ENCODE measurements around the gene TRIM63.
"Not testable (repeated sequence)": the region's sequence is repeated elsewhere in the genome, so short reads cannot be mapped to it uniquely, and the experiment has no call there.

TRIM63 gene

DNA sequence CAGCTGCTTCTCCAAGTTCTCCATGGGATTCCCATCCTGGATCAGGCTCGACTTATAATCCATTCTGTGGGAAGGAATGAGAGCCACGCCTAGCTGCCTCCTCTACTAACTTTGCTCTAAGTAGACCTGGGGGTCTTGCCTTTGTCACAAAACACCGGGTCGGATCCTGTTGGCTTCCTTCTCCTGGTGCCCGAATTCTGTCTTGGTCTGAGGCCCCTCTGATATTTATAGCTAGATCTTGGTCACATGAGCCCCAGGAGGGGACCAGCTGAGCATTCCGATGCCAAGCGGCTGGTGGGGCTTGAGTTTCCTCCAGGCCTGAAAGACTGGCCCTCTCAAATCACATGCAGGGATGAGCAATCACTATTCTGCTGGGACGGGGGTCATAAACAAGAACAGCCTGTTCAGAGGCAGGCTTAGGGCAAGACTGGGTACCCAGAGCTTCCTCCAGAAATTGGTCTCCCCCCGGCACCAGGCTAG lies at the start of gene TRIM63:
TRIM63 (minus strand) TSS at position 199 of the 480 bp plus-strand sequence; CDS start at position 63, 136 bp downstream.
- no peak for DNase-seq (ENCODE audit: low read depth in 2 of 2)

DNA sequence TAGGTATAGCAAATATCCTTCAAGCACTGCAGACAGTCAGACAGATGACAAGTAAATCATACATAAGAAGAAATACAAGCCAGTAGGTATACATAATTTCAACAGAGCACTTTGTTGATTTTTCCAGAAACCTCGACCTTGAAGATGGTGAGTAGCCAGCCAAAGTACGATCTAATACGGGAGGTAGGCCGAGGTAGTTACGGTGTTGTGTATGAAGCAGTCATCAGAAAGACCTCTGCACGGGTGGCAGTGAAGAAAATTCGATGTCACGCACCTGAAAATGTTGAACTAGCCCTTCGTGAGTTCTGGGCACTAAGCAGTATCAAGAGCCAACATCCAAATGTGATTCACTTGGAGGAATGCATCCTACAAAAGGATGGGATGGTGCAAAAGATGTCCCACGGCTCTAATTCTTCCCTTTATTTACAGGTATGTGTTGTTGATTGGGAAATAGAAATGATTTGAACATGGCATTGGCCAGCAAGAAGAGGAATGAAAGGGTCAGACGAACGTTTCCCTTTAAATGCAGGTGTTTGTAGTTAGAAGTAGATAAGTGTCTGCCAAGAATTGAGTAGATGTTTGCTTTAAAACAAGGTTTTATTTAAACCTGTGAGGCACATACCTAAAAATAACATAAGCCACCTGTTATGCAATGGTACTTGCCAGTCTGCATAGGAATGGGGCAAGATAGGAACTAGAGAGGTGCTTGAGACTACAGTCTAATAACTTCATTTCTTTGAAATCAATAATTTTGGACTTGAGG lies 46.9 kb upstream of the TRIM63 start:
- DNase-seq (ENCODE audit: low read depth in 2 of 2) = no peak

DNA sequence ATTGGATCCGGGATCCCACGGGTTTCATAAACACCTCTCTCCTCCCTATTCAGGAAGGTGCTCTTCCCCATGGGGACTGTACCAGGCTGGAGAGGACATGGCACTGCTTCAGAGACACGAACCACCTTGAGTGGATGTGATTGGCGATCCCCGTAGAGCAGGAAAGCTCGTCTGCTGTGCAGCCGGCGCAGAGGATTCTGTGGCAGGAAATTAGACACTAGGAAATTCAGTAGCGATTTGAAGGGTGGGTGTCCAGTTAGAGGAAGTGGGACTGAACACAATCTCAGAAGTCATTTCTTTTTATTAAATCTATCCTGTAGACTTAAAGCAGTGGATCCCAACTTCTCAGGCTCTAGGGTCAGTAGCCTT lies 45.0 kb upstream of the TRIM63 start:
- no peak for DNase-seq (ENCODE audit: low read depth in 2 of 2)

DNA sequence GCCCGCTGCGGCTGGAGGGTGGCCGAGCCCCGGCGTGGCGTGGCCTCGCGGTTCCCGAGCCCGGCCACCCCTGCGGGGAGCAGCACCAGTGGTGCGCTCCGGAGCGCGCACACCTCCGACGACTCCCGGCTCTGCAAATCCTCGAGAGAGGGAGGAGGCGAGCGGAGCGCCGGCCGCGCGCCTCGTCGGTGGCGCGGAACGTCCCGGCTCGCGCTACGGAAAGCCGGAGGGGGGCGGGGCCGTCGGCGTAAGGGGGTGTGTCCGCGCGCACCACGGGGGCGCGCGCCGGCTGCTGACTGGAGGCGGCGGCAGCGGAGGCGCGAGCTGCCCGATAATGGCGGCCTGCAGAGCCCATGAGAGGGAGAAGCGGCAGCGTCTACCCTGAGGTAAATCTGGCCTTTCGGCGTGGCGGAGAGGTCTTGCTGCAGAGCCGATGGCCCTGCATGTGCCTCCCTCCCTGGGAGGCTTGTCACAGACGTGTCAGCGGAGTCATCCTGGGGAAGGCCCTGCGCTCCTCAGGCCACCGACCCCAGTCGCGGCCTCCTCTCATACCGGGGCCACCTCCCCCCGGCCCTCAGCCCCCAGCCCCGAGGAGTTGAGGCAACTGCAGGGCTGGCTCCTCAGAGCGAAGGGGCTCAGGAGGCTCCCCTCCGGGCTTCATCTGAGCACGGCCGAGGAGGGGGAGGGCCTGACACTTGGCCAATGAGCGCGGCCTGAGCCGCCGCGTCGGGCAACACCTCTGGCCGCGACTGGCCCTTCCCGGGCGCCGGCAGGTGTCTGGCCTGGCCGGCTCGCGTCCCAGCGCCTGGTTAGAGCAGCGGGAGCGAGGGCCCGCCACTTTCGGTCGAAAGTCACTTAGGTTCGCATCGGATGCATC lies 44.3 kb upstream of the TRIM63 start, which contains the start of gene PDIK1L:
PDIK1L (plus strand) TSS at position 295 of the 877 bp plus-strand sequence. CDS start 2,485 bp downstream, outside the sequence.
- DNase-seq (ENCODE audit: low read depth in 2 of 2) = peak; percentile 91 to 92

DNA sequence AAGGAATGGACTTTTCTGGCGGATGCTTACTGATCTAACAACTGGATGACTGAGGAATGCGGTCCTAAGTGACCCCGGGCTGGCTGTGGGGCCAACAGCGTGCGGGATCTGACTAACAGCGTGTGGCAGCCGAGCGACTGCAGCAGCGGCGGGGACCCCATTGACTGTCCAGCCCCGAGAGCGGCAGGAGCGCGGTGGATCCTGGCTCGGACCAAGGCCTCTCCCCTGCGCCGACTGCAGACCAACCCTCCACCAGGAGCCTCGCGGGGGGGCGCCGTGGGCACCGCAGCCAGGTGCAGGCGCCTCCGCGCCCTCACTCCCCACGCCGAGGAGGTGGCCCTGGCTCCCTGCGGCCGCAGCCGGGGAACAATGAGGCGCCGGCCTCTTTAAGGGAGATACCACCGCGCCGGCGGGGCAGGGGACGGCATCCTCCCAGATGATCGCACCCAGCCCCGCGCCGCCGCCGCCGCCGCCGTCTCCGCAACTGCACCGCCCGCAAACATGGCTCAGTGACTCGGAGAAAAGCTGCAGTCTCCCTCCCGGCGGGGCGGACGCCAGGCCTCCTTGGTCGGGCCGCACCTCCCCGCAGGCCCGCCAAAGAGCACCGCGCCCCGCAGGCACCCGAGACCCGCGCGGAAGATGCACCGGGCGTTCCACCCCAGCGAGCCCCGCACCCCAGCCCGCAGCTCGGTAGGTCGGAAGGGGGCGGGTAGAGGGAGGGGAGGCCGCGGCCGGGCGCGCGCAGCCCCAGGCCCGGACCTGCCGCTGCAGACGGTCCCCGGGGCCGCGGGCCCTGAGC lies 43.5 kb upstream of the TRIM63 start:
- DNase-seq (ENCODE audit: low read depth in 2 of 2) = peak; percentile 52 to 58

DNA sequence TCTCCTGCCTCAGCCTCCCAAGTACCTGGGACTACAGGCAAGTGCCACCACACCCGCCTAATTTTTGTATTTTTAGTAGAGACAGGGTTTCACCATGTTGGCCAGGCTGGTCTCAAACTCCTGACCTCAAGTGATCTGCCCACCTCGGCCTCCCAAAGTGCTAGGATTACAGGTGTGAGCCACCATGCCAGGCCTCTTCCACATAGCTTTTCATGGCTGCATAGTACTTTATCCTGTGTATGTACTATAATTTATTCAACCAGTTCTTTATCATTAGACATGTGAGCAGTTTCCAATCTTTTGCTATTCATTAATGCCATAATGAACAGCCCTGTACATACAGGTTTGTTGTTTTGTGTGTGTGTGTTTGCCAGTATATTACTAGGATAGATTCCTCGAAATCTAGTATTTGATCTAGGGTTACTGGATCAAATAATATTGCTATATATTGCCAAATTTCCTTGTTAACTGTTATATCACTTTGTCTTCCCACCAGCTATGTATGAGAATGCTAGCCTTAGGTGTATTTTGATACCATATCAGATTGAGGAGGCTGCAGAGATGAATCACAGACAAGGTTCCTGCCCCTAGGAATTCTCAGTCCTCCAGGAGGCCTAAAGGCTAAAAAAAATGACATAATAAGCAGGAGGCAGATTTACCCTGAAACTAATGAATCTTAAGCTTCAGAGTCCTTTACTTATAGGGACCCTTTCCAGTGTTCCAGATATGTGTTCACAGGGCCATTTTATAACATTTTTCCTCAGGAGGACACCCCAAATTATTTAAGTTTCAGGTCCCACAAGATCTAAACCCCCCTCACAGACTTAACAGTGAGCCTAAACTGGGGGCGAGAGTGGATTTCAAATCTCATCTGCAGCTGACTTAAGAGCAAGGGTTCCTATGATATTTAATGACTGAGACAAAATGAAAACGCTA lies 42.1 kb upstream of the TRIM63 start:
- DNase-seq (ENCODE audit: low read depth in 2 of 2) = no peak

DNA sequence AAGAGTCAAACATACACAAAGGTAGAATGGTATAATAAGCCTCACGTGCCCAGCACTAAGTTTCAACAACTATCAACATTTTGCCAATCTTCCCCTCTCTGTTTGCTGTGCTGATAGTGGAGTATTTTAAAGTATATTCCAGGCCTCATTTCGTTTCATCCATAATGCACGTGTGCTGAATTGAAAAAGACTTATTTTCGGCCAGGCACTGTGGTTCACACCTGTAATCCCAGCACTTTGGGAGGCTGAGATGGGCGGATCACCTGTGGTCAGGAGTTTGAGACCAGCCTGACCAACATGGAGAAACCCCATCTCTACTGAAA lies 37.8 kb upstream of the TRIM63 start:
- not testable (repeated sequence) for DNase-seq (ENCODE audit: low read depth in 2 of 2)

DNA sequence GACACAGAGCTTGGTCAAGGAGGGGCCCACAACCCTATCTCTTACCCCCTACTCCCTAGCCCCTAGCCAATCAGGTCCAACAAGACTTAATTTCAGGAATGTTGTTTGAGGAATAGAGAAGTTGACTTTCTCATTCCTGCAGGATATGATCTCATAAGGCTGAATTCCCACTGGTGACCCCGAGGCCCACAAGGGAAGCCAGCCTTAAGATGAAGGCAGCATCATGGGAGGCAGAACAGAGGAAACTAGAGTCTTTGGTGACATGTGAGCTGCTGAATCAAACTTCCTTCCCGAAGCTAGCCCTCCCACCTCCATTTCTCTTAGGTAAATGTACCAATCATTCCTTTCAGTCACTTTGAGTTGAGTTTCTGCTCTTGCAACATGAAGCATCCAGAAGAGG lies 35.1 kb upstream of the TRIM63 start:
- no peak for DNase-seq (ENCODE audit: low read depth in 2 of 2)

DNA sequence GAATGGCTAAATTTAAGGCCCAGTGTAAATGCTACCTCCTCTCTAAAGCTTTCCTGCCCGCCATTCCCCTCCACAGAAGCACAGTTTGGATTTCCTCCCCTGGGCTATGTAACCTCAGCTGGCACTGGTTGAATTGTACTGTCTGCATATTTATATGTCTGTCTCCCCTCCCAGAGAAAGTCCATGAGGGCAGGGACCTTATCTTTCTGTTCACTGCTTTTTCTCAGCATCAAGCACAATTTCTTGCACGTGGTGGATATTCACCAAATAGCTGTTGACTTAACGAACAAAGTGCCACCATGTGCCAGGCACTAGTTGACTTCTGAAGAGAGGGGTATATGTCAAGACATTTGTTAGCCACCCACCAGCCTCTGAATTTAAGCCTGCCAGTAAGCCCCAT lies 34.7 kb upstream of the TRIM63 start:
- DNase-seq (ENCODE audit: low read depth in 2 of 2) = no peak

DNA sequence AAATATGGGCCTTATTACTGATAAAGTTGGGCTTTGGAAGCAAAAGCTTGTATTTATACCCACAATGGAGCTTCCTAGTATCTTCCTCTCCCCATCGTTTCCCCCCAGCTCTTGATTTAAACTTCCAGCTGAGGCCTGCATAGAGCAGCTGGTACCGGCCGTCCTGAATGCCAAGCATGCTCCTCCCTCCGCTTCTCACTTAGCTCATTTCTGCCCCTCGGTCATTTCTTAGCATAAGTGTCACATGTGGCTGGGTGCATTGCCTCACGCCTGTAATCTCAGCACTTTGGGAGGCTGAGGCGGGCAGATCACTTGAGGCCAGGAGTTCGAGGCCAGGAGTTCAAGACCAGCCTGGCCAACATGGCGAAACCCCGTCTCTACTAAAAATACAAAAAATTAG lies 32.8 kb upstream of the TRIM63 start:
- not testable (repeated sequence) for DNase-seq (ENCODE audit: low read depth in 2 of 2)

DNA sequence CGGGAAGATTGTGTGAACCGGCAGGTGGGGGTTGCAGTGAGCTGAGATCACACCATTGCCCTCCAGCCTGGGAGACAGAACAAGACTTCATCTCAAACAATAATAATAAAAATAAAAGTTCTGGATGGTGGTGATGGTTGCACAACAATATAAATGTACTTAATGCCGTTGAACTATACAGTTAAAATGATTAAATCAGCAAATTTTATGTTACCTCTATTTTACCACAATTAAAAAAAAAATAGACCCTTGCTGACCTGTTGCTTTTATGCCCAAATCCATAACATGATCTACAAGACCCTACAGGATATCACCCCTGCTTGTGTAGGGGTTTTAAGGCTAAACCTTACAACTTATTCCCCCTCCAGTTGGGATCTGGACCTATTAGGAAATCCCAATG lies 32.4 kb upstream of the TRIM63 start:
- no peak for DNase-seq (ENCODE audit: low read depth in 2 of 2)

DNA sequence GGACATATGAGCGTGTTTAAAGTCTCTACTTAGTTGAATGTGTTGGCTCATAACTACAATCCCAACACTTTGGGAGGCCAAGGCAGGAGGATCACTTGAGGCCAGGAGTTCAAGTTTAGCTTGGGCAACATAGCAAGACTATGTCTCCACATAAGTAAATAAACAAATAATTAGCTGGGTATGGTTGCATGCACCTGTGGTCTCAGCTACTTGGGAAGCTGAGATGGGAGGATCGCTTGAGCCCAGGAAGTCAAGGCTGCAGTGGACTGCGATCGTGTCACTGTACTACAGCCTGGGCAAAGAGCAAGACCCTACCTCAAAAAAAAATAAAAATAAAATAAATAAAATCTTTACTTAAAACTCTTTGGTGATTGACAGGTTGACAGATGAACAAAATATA lies 31.2 kb upstream of the TRIM63 start:
- no peak for DNase-seq (ENCODE audit: low read depth in 2 of 2)

DNA sequence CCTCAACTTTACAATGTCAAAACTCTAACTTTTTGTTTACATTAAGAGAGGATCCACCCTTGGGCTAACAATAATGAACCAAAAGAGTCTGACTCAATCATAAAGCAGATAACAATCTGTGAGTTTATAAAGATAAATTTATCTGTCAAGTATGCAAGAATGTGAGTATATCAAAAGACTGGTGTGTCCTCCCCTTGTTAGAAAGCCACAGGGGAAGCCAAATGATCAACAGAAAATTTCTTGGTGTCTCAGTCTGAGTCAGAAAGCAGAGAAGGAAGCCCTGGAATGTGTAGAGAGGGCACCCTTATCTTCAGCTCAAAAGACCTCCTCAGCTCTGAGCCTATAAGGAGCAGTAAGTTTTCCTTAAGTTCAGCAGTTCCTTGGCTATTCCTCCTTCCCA lies 30.3 kb upstream of the TRIM63 start:
- DNase-seq (ENCODE audit: low read depth in 2 of 2) = no peak

DNA sequence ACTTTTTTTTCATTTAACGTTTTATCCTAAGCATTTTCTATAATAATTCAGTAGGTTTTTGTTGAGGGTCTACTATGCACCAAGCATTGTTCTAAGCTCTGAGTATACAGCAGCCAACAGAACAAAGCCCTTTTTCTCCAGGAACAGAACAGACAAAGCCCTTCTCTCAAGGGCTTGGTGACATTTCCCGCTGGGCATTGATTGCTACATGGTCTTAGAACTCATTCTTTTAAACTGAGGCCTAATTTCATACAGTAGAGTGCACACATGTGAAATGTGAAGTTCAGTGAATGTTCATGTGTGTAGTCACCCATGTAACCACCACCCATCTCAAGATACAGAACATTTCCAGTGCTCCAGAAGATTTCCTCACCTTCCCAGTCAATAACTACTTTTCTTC lies 29.0 kb upstream of the TRIM63 start:
- no peak for DNase-seq (ENCODE audit: low read depth in 2 of 2)

DNA sequence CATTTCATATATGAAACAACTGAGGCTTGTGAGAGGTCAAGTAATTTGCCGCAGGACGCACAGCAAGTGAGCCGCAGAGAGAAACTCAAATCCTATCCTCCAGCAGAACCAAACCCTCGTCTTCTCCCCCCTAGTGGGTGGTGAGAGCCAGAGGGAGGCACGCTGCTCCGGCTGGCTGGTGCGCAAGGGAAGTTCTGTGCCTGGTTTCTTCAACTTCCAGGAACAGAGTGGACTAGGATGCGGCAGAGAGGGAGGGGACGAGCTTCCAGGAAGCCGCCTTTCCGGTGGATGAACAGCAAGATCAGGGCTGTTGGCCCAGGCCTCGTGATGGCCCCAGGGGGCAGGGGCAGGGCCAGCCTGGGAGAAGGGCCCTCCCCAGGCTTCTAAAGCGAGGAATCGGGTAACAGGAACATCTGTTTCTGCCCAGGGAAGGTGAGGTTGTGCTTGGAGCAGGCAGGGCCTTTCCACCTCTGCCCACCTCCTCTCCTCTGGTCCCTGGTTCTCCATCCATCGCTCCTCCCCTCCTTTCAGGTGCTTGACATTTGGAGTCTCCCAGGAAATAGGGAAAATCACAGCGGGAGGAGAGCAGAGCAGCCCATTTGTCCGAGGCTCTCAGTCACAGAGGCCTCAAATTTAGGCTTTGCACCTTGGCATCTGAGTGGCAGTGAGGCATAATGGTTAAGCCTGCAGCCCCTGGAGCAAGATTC lies 27.4 kb upstream of the TRIM63 start:
- no peak for DNase-seq (ENCODE audit: low read depth in 2 of 2)

DNA sequence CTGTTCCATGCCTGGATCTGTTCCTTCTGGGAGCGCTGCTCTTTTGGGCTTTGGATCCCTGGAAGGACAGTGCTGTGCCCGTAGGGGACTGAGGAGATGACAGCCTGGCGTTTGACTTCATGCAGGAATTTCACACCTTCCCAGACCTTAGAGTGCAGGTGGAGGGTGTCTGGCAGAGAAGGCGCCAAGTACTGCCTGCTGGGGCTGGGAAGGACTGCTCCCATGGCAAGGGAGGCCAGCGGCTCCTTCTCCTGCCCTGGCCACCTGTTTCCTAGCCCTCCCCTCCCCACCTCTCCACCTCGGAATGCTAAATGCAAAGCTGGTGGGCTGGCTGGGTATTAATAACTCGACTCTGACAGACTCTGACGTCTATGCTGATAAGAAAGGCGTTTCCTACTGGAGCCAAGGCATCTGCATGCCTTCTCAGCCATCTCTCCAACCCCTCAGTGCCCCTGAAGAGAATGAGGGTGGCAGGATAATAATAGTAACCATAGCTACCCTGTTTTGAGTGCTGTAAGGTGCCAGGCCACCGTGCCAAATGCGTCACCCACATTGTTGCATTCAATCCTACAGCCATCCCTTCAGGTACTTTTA lies 26.7 kb upstream of the TRIM63 start:
- DNase-seq (ENCODE audit: low read depth in 2 of 2) = no peak

DNA sequence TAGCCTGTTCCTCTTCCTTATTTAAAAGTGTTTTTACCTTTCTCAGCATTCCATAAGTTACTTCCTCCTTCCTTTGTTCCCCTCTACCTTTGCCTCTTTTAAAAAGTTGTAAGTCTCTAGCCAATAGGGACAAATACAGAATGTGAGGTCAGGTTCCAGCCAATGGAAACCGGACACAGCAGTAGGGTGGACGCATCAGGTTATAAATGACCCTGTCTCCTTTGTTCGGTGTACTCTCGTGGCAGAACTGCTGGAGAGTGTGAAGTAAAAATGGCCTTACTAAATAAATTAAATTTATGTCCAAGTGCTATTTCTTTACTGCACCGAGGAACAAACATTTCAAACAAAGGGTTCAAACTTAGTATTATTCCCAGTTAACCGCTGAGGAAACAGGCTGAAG lies 26.1 kb upstream of the TRIM63 start:
- DNase-seq (ENCODE audit: low read depth in 2 of 2) = not testable (repeated sequence)

DNA sequence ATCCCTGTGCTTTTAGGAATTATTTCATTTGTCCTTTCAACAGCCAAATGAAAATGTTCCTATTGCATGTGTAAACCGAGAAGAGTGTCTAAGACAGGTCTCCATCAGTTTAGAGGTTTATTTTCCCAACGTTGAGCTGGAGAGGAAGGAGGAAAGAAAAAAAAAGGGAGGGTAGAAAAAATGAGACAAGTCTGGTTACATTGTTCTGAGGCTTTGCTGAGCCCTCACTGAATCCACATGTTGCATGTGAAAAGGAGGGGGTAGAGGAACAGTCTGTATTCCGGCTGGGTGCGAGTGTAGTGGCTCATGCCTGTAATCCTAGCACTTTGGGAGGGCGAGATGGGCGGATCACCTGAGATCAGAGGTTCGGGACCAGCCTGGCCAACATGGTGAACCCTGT lies 25.0 kb upstream of the TRIM63 start:
- no peak for DNase-seq (ENCODE audit: low read depth in 2 of 2)

DNA sequence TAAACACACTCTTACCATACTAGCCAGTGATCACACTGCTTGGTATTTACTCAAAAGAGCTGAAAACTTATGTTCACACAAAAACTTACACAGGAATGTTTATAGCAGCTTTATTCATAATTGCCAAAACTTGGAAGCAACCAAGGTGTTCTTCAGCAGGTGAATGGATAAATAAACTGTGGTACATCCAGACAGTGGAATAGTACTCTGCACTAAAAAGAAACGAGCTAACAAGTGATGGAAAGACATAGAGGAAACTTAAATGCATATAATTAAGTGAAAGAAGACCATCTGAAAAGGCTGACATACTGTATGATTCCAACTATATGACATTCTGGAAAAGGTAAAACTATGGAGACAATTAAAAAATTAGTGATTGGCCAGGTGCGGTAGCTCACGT lies 23.5 kb upstream of the TRIM63 start:
- DNase-seq (ENCODE audit: low read depth in 2 of 2) = no peak

DNA sequence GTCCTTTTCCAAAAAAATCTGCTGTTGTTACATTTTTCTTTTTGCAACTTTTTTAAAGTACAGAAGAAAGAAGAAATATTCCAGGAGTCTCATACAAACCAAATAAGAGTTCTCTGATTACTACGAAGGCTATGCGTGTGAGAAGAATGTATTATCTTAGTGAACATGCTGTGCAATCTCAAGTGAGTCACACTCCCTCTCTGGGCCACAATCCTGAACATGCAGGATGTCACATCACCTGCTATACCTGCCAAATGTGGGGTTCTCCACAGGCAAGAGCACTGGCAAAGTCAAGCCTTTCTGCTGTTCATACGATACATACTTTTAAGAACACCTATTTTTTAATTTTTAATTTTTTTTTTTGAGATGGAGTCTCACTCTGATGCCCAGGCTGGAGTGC lies 21.7 kb upstream of the TRIM63 start:
- no peak for DNase-seq (ENCODE audit: low read depth in 2 of 2)

Data from stimulated activated CD8-positive, alpha-beta memory T cell treated with anti-CD3 and anti-CD28 coated beads, Interleukin-2, amount 100 ng/mL, for 48 hours (primary cell).